Mononuclear cell (primary cell): ENCODE results near the gene FTL. TPM values are rescaled to one million over a fixed set of nuclear protein-coding genes. Genes with fewer than 3 reads are reported as not detected.
A peak's percentile ranks its signal among the peaks of the same experiment; 100 is the strongest.
"Not testable (repeated sequence)": the region's sequence is repeated elsewhere in the genome, so short reads cannot be mapped to it uniquely, and the experiment has no call there.

Experiments
- H3K27me3 ChIP-seq: 2 replicates; pipeline ENCODE4 v1.6.0; 2011; ENCODE audit warnings: low read length, control low read depth; ENCODE audit not compliant: insufficient read depth
- H3K4me1 ChIP-seq: 2 replicates; pipeline ENCODE4 v1.5.1; 2011; ENCODE audit warnings: mild to moderate bottlenecking, low read length, control low read depth; ENCODE audit not compliant: insufficient read depth
- H3K4me3 ChIP-seq: 2 replicates; pipeline ENCODE4 v1.5.1; 2011; ENCODE audit warnings: mild to moderate bottlenecking, low read length, moderate library complexity
- H3K9me3 ChIP-seq: 2 replicates; pipeline ENCODE4 v1.5.1; 2011; ENCODE audit warnings: low read depth, mild to moderate bottlenecking, control low read depth, low read length
- total RNA-seq: library from RNA; depleted of rRNA; stranded (reverse); fragments of >200 nt; gene quantifications from one replicate; pipeline ENCODE4 v1.2.3, GENCODE V29; 2012

The FTL gene
- 2,689 TPM for total RNA-seq

DNA sequence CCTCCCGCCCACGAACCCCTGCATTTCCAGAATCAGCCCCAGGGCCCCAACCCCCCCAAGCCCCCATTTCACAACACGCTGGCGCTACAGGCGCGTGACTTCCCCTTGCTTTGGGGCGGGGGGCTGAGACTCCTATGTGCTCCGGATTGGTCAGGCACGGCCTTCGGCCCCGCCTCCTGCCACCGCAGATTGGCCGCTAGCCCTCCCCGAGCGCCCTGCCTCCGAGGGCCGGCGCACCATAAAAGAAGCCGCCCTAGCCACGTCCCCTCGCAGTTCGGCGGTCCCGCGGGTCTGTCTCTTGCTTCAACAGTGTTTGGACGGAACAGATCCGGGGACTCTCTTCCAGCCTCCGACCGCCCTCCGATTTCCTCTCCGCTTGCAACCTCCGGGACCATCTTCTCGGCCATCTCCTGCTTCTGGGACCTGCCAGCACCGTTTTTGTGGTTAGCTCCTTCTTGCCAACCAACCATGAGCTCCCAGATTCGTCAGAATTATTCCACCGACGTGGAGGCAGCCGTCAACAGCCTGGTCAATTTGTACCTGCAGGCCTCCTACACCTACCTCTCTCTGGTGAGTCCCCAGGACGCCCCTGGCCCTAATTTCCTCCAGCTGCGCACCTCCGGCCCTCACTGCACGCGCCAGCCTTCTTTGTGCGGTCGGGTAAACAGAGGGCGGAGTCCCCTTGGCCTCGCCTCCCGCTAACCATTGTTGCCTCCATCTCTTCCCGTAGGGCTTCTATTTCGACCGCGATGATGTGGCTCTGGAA lies at the start of gene FTL:
Gene FTL (plus strand): TSS at position 270 of the 766 bp plus-strand sequence. CDS start 199 bp downstream, at position 469.
- peak within 1 kb of the TSS; percentile 98 for H3K4me3 ChIP-seq
- no peaks in the 10 kb centered on the region for H3K9me3 ChIP-seq
- peaks cover 77% of the 10 kb centered on the region for H3K4me1 ChIP-seq
- no peaks in the 10 kb centered on the region for H3K27me3 ChIP-seq

DNA sequence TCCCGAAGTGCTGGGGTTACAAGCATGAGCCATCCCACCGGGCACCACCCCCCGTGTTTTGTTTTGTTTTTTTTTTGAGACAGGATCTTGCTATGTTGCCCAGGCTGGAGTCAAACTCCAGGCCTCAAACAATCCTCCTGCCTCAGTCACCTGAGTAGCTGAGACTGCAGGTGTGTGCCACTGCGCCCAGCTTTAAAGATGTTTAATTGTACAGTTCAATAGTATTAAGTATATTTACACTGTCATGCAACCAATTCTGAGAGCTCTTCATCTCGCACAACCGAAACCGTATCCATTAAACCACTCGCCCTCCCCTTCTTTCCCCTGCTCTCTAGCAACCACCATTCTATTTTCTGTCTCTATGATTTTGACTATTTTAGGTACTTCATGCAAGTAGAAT lies 49.4 kb upstream of the FTL start:
- no peaks in the 10 kb centered on the region for H3K9me3 ChIP-seq
- no peaks in the 10 kb centered on the region for H3K27me3 ChIP-seq
- H3K4me1 ChIP-seq: no peaks in the 10 kb centered on the region
- H3K4me3 ChIP-seq: no peak overlapping the region

DNA sequence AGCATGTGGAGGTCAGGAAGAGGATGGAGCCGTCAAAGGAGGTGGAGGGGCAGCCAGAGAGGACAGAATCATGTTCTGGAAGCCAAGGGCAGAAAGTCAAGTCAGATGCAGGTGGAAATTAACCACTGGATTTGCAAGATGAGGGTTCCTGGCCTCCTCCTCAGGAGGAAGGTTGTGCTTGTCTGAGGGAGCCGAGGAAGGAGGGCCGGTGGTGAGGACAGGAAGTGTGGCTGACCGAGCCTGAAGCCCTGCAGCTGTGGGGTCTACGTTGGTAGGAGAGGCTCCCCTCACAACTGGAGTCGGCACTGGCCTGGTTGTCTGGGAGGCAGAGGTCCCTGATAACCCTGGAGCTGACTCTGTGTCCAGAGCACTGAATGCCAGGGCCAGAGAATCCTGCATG lies 47.0 kb upstream of the FTL start:
- Histone ChIP-seq H3K4me3 (no peak overlapping the region), H3K9me3 (no peaks in the 10 kb centered on the region), H3K4me1 (no peaks in the 10 kb centered on the region), H3K27me3 (no peaks in the 10 kb centered on the region)

DNA sequence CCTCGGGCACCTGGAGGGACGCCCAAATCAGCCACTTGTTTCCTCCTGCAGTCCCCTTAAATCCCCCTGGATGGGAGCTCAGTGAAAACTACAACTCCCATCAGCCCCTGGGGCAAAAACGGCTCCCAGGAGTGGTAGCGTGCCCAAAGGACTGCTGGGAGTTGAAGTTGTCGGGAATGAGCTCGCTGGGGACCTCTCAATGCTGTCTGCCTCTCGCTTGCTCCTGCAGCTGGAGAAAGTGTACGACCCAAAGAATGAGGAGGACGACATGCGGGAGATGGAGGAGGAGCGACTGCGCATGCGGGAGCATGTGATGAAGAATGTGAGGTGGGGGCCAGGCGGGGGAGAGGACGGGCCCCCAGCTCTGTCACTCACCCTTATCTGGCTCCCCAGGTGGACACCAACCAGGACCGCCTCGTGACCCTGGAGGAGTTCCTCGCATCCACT lies 46.3 kb upstream of the FTL start:
- no peaks in the 10 kb centered on the region for H3K4me1 ChIP-seq
- H3K4me3 ChIP-seq: no peak overlapping the region
- no peaks in the 10 kb centered on the region for H3K9me3 ChIP-seq
- no peaks in the 10 kb centered on the region for H3K27me3 ChIP-seq

DNA sequence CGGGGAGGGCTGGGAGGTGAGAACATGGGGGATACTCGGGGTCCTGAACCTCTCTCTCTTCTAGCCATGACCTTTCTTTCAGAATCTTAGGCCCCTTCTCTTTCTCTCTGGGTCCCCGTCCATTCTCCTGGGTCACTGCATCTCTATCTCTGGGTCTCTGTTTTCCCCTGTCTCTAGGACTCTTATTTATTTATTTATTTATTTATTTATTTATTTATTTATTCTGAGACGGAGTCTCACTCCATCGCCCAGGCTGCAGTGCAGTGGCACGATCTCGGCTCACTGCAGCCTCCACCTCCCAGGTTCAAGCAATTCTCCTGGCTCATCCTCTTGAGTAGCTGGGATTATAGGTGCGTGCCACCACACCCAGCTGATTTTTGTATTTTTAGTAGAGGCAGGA lies 45.8 kb upstream of the FTL start:
- H3K4me1 ChIP-seq, H3K9me3 ChIP-seq, H3K27me3 ChIP-seq, H3K4me3 ChIP-seq: not testable (repeated sequence)

DNA sequence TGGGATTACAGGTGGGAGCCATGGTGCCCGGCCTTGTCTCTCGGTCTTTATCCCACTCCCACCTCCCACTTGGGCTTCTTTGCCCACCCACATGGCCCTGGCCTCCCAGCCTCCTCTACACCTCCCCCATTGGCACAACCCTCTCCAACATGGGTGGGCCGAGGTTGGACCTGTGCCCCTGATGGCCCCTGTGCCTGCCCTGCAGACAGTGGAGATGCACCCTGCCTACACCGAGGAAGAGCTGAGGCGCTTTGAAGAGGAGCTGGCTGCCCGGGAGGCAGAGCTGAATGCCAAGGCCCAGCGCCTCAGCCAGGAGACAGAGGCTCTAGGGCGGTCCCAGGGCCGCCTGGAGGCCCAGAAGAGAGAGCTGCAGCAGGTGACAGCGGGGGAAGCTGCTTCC lies 44.2 kb upstream of the FTL start:
- Histone ChIP-seq H3K27me3 (no peaks in the 10 kb centered on the region), H3K9me3 (no peaks in the 10 kb centered on the region), H3K4me3 (no peak overlapping the region), H3K4me1 (no peaks in the 10 kb centered on the region)

DNA sequence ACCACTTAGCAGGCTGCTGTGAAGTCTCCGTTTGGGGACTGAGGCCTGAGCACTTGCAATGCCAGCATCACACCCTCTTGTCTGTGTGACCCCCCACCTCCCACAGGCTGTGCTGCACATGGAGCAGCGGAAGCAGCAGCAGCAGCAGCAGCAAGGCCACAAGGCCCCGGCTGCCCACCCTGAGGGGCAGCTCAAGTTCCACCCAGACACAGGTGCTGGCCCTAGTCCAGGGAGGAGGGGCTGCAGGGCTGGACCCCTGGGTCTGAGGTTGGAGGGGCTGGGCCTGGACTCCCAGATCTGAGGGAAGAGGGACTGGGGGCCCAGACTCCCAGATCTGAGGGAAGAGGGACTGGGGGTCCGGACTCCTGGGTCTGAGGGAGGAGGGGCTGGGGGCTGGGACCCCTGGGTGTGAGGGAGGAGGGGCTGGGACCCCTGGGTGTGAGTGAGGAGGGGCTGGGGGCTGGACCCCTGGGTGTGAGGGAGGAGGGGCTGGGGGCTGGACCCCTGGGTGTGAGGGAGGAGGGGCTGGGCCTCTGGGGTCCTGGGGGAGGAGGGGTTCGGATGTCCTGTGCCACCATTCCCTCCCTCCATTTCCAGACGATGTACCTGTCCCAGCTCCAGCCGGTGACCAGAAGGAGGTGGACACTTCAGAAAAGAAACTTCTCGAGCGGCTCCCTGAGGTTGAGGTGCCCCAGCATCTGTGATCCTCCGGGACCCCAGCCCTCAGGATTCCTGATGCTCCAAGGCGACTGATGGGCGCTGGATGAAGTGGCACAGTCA lies 43.2 kb upstream of the FTL start:
- H3K27me3 ChIP-seq: no peaks in the 10 kb centered on the region
- H3K4me1 ChIP-seq: no peaks in the 10 kb centered on the region
- H3K4me3 ChIP-seq: no peak overlapping the region
- no peaks in the 10 kb centered on the region for H3K9me3 ChIP-seq

DNA sequence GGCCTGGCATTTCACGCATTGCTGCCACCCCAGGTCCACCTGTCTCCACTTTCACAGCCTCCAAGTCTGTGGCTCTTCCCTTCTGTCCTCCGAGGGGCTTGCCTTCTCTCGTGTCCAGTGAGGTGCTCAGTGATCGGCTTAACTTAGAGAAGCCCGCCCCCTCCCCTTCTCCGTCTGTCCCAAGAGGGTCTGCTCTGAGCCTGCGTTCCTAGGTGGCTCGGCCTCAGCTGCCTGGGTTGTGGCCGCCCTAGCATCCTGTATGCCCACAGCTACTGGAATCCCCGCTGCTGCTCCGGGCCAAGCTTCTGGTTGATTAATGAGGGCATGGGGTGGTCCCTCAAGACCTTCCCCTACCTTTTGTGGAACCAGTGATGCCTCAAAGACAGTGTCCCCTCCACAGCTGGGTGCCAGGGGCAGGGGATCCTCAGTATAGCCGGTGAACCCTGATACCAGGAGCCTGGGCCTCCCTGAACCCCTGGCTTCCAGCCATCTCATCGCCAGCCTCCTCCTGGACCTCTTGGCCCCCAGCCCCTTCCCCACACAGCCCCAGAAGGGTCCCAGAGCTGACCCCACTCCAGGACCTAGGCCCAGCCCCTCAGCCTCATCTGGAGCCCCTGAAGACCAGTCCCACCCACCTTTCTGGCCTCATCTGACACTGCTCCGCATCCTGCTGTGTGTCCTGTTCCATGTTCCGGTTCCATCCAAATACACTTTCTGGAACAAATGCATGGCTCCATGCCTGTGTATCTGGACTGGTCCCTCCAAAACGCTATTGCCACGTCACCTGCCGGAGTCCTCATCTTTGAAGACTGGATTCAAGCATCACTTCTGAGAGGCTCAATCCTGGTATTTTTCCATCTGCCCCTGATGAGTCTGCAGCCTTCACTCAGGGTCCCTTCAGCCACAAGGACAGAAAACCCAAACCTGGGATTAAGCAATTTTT lies 42.3 kb upstream of the FTL start:
- Histone ChIP-seq H3K4me3 (no peak overlapping the region), H3K9me3 (no peaks in the 10 kb centered on the region), H3K4me1 (no peaks in the 10 kb centered on the region), H3K27me3 (no peaks in the 10 kb centered on the region)

DNA sequence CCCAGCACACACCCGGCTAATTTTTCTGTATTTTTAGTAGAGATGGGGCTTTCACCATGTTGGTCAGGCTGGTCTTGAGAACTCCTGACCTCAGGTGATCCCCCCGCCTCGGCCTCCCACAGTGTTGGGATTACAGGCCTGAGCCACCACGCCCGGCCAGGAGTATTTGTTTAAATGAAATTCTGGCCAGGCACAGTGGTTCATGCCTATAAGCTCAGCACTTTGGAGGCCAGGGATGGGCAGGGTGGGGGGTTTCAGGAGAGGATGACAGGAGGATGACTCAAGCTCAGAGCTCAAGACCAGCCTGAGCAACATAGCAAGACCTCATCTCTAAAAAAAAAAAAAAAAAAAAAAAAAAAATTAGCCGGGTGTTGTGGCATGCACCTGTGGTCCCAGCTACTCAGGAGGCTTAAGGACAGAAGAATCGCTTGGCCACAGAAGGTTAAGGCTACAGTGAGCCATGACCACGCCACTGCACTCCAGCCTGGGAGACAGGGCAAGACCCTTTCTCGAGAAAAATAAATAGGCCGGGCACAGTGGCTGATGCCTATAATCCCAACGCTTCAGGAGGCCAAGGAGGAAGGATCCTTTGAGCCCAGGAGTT lies 39.8 kb upstream of the FTL start:
- no peaks in the 10 kb centered on the region for H3K9me3 ChIP-seq
- no peaks in the 10 kb centered on the region for H3K27me3 ChIP-seq
- no peak overlapping the region for H3K4me3 ChIP-seq
- no peaks in the 10 kb centered on the region for H3K4me1 ChIP-seq

DNA sequence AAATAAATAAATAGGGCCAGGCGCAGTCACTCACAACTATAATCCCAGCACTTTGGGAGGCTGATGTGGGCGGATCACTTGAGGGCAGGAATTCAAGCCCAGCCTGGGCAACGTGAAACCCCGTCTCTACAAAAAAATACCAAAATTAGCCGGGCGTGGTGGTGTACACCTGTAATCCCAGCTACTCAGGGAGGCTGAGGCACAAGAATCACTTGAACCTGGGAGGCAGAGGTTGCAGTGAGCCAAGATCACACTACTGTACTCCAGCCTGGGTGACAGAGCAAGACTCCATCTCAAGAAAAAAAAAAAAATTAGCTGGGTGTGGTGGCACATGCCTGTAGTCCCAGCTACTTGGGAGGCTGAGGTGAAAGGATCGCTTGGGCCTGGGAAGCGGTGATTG lies 39.2 kb upstream of the FTL start:
- not testable (repeated sequence) for H3K9me3 ChIP-seq

DNA sequence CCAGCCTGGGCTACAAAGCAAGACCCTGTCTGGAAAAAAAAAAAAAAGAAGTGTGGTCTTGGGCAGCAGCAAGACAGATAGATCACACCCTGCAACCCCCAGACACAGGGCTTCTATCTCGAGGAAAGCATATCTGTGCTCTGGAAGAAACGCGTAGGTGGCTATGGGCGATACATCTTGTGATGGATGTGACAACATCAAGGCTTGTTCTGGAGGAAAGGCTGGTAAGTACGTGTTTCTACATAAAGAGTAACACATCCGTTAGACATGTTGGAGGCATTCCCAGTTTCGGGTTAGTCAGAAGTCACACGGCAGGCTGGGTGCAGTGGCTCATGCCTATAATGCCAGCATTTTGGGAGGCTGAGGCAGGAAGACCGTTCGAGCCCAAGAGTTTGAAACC lies 38.2 kb upstream of the FTL start:
- H3K27me3 ChIP-seq: no peaks in the 10 kb centered on the region
- H3K4me1 ChIP-seq: no peaks in the 10 kb centered on the region
- H3K4me3 ChIP-seq: no peak overlapping the region
- H3K9me3 ChIP-seq: no peaks in the 10 kb centered on the region

More for the DNA sequence above, 39.2 kb upstream of the FTL start:
- H3K27me3 ChIP-seq, H3K4me3 ChIP-seq, H3K4me1 ChIP-seq: not testable (repeated sequence)

DNA sequence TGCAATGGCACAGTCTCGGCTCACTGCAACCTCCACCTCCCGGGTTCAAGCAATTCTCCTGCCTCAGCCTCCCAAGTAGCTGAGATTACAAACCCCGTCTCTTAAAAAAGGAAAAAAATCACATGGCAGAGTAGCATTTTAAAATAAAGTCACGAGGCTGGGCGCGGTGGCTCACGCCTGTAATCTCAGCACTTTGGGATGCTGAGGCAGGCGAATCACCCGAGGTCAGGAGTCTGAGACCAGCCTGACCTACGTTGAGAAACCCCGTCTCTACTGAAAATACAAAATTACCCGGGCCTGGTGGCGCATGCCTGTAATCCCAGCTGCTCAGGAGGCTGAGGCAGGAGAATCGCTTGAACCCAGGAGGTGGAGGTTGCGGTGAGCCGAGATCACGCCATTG lies 37.4 kb upstream of the FTL start:
- not testable (repeated sequence) for H3K4me3 ChIP-seq, H3K9me3 ChIP-seq, H3K4me1 ChIP-seq, H3K27me3 ChIP-seq

DNA sequence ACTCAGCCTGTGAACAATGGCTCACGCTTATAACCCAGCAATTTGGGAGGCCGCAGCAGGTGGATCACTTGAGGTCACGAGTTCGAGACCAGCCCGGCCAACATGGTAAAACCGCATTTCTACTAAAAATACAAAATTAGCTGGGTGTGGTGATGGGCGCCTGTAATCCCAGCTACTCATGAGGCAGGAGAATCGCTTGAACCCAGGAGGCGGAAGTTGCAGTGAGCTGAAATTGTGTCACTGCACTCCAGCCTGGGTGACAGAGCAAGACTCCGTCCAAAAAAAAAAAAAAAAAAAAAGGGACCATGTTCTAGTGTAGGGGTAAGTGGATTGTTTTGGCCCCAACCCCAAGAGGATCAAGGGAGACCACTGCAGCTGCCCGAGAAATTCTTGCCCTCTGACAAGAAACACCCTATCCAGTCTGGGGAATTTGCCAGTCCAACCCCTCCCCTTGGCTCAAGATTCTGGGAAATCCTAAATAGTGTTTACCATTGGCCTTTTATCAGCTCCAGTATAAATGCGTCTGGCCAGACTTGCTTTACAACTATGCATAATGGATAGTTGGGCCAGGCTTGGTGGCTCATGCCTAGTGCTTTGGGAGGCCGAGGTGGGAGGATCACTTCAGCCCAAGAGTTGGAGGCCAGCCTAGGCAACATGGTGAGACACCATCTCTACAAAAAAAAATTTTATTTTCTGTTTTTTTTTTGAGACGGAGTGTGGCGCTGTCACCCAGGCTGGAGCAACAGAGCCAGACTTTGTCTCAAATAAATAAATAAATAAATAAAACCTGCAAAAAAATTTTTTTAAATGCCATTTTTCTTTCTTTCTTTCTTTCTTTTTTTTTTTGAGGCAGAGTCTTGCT lies 36.7 kb upstream of the FTL start:
- no peak overlapping the region for H3K4me3 ChIP-seq
- H3K27me3 ChIP-seq: peaks cover 11% of the 10 kb centered on the region
- H3K4me1 ChIP-seq: peaks cover 8% of the 10 kb centered on the region
- H3K9me3 ChIP-seq: no peaks in the 10 kb centered on the region

DNA sequence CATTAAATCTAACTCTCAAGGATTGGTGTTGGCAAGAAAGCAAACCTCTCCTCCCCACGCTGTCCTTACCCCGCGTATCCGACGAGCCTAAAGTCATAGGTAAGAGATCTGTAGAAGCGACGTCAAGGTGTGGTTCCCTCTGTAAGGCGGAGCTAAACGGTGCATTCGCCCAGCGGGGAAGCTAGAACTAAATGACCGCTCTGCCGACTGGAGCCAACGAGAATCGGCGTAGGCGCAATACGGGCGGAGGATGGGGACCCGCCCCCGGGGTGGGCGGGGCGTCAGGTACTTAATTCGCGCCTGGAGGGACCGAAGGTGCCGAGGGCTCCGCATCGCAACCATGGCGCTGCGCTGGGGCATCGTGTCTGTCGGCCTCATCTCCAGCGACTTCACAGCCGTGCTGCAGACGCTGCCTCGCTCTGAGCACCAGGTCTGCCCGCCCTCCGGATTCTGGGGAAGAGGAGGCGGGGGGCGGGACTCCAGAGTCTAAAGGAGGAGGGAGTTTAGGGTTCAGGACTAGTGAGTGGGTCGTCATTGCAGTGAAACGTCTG lies 31.7 kb upstream of the FTL start, which contains the start of gene DHDH:
Gene DHDH (plus strand): TSS at position 318 of the 551 bp plus-strand sequence. CDS start 23 bp downstream, at position 341.
- peaks cover 11% of the 10 kb centered on the region for H3K27me3 ChIP-seq
- H3K9me3 ChIP-seq: no peaks in the 10 kb centered on the region
- peak within 1 kb of the TSS; percentile 29 for H3K4me3 ChIP-seq
- peaks cover 16% of the 10 kb centered on the region for H3K4me1 ChIP-seq
